LoVo (cell line): ENCODE measurements around the gene SERAC1.
A peak's percentile ranks its signal among the peaks of the same experiment; 100 is the strongest.

Experiments
- DNase-seq: peaks from one replicate; pipeline ENCODE4 v3.0.0-alpha.2; 2016; ENCODE audit warnings: low spot score

SERAC1 gene

GRCh38 chr6:158077676-158078075, 90.4 kb downstream of the SERAC1 start:
- no peak for DNase-seq

DNA sequence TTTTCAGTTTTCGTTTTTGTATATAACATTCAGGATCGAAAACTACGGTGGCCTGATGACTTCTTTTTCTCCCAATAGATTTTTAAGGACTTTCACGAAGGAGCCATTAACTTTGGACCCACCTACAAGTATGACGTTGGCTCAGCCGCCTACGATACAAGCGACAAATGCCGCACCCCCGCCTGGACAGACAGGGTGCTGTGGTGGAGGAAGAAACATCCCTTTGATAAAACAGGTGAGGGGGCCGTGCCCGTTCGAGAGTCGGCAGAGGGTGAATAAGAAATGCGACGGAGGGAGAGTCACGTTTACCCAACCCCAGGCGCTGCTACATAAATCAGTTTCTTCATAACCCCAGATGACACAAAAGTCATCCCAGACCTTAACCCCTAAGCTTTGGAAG, 91.5 kb downstream of the SERAC1 start:
- DNase-seq = no peak

GRCh38 chr6:158073776-158074175, 94.3 kb downstream of the SERAC1 start:
- no peak for DNase-seq

DNA sequence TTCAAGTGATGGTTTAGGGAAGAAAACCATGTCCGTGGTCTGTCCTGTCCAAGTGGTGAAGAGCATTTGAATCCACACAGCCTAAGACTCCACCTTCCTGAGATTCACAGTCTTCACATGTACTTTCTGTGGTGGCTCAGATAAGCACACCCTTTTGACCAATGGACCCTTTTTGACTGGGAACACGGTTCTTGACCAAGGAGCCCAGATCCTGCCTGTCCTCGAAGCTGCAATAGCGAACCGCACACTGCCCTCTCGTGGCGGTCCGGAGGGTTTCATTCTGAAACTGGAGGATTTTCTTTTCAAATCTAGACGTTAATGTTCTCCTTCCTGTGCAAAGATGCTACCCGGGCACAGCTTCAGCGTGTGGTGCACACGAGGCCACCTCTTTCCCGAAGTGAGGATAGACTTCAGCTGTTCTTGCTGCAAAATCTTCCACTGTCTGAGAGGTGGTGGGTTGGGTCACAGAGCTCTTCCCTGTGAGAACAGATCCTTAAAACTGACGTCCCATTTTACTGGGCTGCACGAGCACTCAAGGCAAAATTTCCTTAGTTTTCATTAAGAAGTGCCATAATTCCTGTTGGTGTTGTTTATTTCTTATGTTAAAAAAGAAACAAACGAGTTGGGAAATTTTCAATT, 95.9 kb downstream of the SERAC1 start:
- peak; percentile 56 for DNase-seq

DNA sequence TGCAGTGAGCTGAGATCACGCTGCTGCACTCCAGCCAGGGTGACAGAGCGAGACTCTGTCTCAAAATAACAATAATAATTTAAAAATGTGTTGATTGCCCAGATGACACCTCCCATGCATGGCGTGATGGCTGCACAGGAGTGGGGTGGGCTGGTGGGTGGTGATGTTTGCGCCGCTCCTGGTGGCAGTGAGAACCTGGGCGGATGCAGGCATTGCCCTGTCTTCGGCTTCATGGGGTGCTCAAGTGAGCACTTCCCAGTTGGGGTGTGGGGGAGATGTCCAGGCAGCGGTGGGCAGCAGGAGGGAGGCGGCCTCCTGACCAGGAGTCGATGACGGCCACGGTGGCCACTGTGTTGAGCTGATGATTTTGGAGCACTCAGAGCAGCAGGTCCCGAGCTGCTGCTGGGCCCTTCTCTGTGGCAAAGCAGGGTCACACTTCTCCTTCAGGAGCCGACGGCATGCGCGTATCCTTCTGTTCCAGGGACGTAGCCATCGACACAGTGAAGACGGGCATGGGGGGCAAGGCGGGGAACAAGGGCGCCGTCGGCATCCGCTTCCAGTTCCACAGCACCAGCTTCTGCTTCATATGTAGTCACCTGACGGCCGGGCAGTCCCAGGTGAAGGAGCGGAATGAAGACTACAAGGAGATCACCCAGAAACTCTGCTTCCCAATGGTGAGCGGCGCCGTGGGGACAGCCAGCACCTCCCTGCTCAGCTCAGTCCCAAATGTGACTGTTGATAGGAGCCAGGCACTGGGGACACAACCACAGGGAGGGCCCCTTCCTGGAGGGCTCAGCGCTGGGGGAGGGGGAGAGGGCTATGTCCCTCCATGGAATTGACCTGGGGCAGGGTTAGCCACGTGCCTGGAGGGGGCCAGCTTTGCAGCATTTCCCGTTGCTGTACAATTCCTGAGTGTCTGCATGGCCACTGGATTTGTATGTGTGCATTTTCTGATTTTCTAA, 96.7 kb downstream of the SERAC1 start:
- no peak for DNase-seq

DNA sequence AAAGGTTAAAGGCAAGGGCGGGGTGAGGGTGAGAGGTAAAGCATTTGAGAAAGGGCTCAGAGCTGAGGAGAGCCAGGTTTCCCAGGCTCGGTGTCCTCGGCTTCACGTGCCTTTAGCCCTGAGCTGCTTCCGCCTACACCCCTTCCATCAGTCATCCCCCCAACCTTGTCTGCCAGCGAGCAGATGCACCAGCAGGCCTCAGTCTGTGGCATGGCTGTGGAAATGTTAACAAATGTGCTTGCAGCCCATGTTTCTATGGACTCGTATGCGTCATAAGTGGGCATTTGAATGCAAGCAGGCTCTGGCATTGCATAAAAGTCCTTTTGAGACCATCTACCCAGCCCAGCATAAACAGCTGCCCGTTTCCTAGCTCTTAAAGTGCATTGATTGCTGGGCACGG, 97.5 kb downstream of the SERAC1 start:
- no peak for DNase-seq

GRCh38 chr6:158069800-158070195, 98.3 kb downstream of the SERAC1 start:
- no peak for DNase-seq

DNA sequence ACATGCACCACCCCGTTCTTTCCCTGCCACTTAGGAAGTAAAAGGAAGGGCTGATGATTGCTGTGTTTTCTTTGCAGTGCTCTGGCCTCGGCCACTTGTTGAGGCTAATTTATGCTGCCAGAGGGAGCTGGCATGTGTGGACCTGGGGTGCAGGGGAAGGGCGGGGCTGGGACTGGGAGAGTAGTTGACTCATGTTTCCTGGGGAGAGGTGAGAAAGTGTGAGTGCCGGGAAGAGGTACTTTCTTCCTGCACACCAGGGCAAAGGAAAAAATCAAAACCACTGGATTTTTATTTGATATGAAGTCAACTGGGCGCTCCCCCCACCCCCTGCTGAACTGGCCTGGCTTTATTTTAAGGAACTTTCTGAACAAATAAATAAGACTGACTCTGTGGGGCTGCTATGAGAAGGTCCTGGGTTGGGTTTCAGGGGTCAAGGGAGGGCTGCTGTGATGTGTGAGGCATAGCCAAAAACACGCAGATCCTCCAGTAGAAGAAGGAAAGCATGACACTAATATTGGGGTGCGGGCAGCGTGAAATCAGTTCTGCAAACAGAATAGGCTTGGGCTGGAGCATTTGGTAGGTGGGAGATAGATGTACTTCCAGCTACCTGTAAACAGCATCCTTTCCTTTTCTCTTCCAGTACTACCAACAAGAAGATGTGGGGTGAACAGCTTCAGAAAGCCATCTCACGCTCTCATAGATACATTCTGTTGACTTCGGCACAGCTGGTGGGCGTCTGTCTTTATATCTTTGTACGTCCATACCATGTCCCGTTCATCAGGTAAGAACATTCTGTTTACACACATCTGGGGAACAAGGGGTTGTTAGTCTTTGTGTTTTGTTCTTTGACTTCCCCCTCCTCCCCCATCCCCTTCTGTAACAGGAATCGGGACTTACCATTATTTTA, 98.9 kb downstream of the SERAC1 start:
- DNase-seq = peak; percentile 78

GRCh38 chr6:158068156-158068892, 99.7 kb downstream of the SERAC1 start:
- no peak for DNase-seq

DNA sequence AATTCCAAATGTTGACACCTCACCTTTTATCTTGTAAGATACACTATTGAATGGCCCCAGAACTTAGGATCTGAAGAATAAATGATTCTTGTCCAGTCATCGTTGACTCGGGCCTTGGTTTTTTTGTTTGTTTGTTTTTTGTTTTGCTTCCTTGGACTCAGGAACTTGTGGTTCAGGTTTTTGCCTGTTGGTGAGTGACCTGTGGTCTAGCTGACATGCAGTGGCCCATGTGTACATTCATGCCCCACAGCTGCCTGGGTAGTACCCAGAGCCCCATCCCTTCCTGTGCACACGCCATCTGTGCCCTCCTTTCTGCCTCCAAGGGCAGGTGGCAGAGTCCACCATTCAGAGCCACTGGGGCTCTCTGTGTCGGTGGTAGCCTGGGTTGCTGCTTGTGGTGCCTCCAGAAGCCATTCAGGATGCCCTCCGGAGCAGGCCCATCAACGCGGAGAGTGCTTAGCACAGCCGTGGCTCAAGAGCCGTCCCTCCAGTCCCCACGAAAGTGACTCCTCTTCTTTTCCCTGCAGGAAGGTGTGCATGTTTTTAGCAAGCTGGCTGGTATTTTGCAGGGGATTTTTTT, 100.5 kb downstream of the SERAC1 start:
- no peak for DNase-seq

- DNase-seq = no peak
These were observed 101.8 kb downstream of the SERAC1 start for GRCh38 chr6:158066136-158066781.

- DNase-seq = no peak
These were observed 103.3 kb downstream of the SERAC1 start for GRCh38 chr6:158064725-158065251.

GRCh38 chr6:158063736-158064135, 104.3 kb downstream of the SERAC1 start:
- no peak for DNase-seq

- no peak for DNase-seq
These were observed 106.2 kb downstream of the SERAC1 start for GRCh38 chr6:158061709-158062461.

- DNase-seq = no peak
These were observed 106.7 kb downstream of the SERAC1 start for GRCh38 chr6:158061361-158061708.

GRCh38 chr6:158060455-158061360, 107.4 kb downstream of the SERAC1 start:
- peak; percentile 60 for DNase-seq
